CD8-positive, alpha-beta memory T cell (primary cell): ENCODE data around the gene CLIP4. TPM values are rescaled to one million over a fixed set of nuclear protein-coding genes. Genes with fewer than 3 reads are reported as not detected.

Source experiments
- CTCF ChIA-PET: fragments of 350-600 bp; sonication (Branson Sonifier 250); formaldehyde crosslinking; loops from one replicate; lab custom pipeline; 2021; ENCODE audit warnings: antibody characterized with exemption; lab: Charles Lee
- POLR2A ChIA-PET: fragments of 350-600 bp; sonication (Branson Sonifier 250); formaldehyde crosslinking; loops from one replicate; lab custom pipeline; 2021; ENCODE audit warnings: antibody characterized with exemption; lab: Charles Lee
- DNase-seq, 5 donors: peaks; one replicate each; pipeline versions ENCODE4 v3.0.0 to v3.0.0-alpha.2; 2020 to 2022; ENCODE audit warnings: mixed read lengths in 1 of 5
- H3K27ac ChIP-seq: one replicate; pipeline ENCODE4 v1.7.0; 2013; ENCODE audit warnings: low read depth, mild to moderate bottlenecking, low read length, moderate library complexity
- H3K27me3 ChIP-seq: 2 replicates; pipeline ENCODE4 v1.7.0; 2013; ENCODE audit warnings: low read length, mild to moderate bottlenecking; ENCODE audit not compliant: insufficient read depth, poor library complexity, severe bottlenecking
- H3K36me3 ChIP-seq: 2 replicates; pipeline ENCODE4 v1.7.0; 2013; ENCODE audit warnings: mild to moderate bottlenecking, low read length, moderate library complexity; ENCODE audit not compliant: insufficient read depth
- H3K4me1 ChIP-seq: 2 replicates; pipeline ENCODE4 v1.7.0; 2013; ENCODE audit warnings: mild to moderate bottlenecking, low read length, moderate library complexity; ENCODE audit not compliant: insufficient read depth
- H3K4me3 ChIP-seq: 2 replicates; pipeline ENCODE4 v1.7.0; 2013; ENCODE audit warnings: mild to moderate bottlenecking, low read length
- H3K9me3 ChIP-seq: 2 replicates; pipeline ENCODE4 v1.7.0; 2013; ENCODE audit warnings: mild to moderate bottlenecking, low read length
- H3K27ac Mint-ChIP-seq, 8 donors: one replicate each; pipeline ENCODE4 v1.8.0; 2020 to 2021; ENCODE audit warnings: mixed read lengths in 8 of 8, mild to moderate bottlenecking in 6 of 8, inconsistent platforms in 3 of 8, moderate library complexity in 3 of 8
- H3K27me3 Mint-ChIP-seq, 2 donors: one replicate each; pipeline ENCODE4 v1.8.0; 2020 to 2021; ENCODE audit warnings: mixed read lengths in 2 of 2, mild to moderate bottlenecking in 1 of 2, moderate library complexity in 1 of 2
- H3K36me3 Mint-ChIP-seq, 3 donors: one replicate each; pipeline ENCODE4 v1.8.0; 2020 to 2021; ENCODE audit warnings: mixed read lengths in 3 of 3, inconsistent platforms in 1 of 3, mild to moderate bottlenecking in 1 of 3
- H3K4me1 Mint-ChIP-seq, 3 donors: one replicate each; pipeline ENCODE4 v1.8.0; 2020 to 2021; ENCODE audit warnings: mixed read lengths in 3 of 3, inconsistent platforms in 1 of 3, mild to moderate bottlenecking in 1 of 3
- H3K4me3 Mint-ChIP-seq, 7 donors: one replicate each; pipeline ENCODE4 v1.8.0; 2020 to 2021; ENCODE audit warnings: mixed read lengths in 7 of 7, mild to moderate bottlenecking in 6 of 7, moderate library complexity in 4 of 7, inconsistent platforms in 2 of 7
- H3K9me3 Mint-ChIP-seq, 5 donors: one replicate each; pipeline ENCODE4 v1.8.0; 2020 to 2022; ENCODE audit warnings: mixed read lengths in 5 of 5, mild to moderate bottlenecking in 3 of 5, moderate library complexity in 2 of 5, inconsistent platforms in 1 of 5
- polyA plus RNA-seq: library from polyadenylated mRNA; unstranded; fragments of 300-500 nt; fragmentation: Illumina TruSeq; gene quantifications from one replicate; pipeline ENCODE4 v1.2.3, GENCODE V29; 2021
- total RNA-seq, 2 experiments: library from RNA; stranded (reverse); gene quantifications; one replicate each; pipeline ENCODE4 v1.2.3, GENCODE V29; 2021

CLIP4 gene
- total and polyA plus RNA-seq, 3 experiments from 2014 or later = 20.5 to 35.8 (median 22.3) TPM

GRCh38 chr2:29226375-29226774 lies 111.2 kb downstream of the CLIP4 start:
- no peak overlapping the region for H3K4me3 Mint-ChIP-seq
- Histone ChIP-seq H3K36me3 (no peaks in the 10 kb centered on the region), H3K4me1 (no peaks in the 10 kb centered on the region), H3K9me3 (no peaks in the 10 kb centered on the region), H3K27ac (no peak overlapping the region), H3K27me3 (no peaks in the 10 kb centered on the region), H3K4me3 (no peak overlapping the region)
- POLR2A ChIA-PET = no interaction called here
- no peaks in the 10 kb centered on the region for H3K36me3 Mint-ChIP-seq
- CTCF ChIA-PET = no interaction called here
- H3K27ac Mint-ChIP-seq = no peak overlapping the region
- H3K9me3 Mint-ChIP-seq = peaks cover 0 to 2% (median 0%) of the 10 kb centered on the region in 5 donors
- peaks cover 21 to 44% of the 10 kb centered on the region in 2 donors for H3K27me3 Mint-ChIP-seq
- DNase-seq = no peak
- H3K4me1 Mint-ChIP-seq = no peaks in the 10 kb centered on the region

GRCh38 chr2:29226808-29227207 lies 111.6 kb downstream of the CLIP4 start:
- H3K9me3 ChIP-seq = no peaks in the 10 kb centered on the region
- no peak overlapping the region for H3K4me3 ChIP-seq
- Mint-ChIP-seq H3K36me3 (no peaks in the 10 kb centered on the region), H3K4me1 (no peaks in the 10 kb centered on the region), H3K4me3 (no peak overlapping the region), H3K27me3 (peaks cover 18 to 48% of the 10 kb centered on the region in 2 donors), H3K27ac (no peak overlapping the region), H3K9me3 (peaks cover 0 to 2% (median 0%) of the 10 kb centered on the region in 5 donors)
- H3K27ac ChIP-seq = no peak overlapping the region
- ChIA-PET CTCF (no interaction called here), POLR2A (no interaction called here)
- H3K27me3 ChIP-seq = no peaks in the 10 kb centered on the region
- DNase-seq = no peak
- no peaks in the 10 kb centered on the region for H3K36me3 ChIP-seq
- no peaks in the 10 kb centered on the region for H3K4me1 ChIP-seq

- H3K27ac Mint-ChIP-seq = no peak overlapping the region
- no peak overlapping the region for H3K4me3 Mint-ChIP-seq
- Histone ChIP-seq H3K27me3 (no peaks in the 10 kb centered on the region), H3K4me1 (no peaks in the 10 kb centered on the region), H3K4me3 (no peak overlapping the region), H3K27ac (no peak overlapping the region), H3K9me3 (no peaks in the 10 kb centered on the region), H3K36me3 (no peaks in the 10 kb centered on the region)
- H3K27me3 Mint-ChIP-seq = peaks cover 19 to 48% of the 10 kb centered on the region in 2 donors
- ChIA-PET POLR2A (no interaction called here), CTCF (no interaction called here)
- H3K36me3 Mint-ChIP-seq = no peaks in the 10 kb centered on the region
- peaks cover 0 to 2% (median 0%) of the 10 kb centered on the region in 5 donors for H3K9me3 Mint-ChIP-seq
- no peak for DNase-seq
- no peaks in the 10 kb centered on the region for H3K4me1 Mint-ChIP-seq
Observed at GRCh38 chr2:29227935-29228675, 112.9 kb downstream of the CLIP4 start.

GRCh38 chr2:29228947-29229346 lies 113.7 kb downstream of the CLIP4 start:
- CTCF ChIA-PET = no interaction called here
- no peaks in the 10 kb centered on the region for H3K4me1 ChIP-seq
- POLR2A ChIA-PET = no interaction called here

GRCh38 chr2:29229640-29230039 lies 114.4 kb downstream of the CLIP4 start:
- Histone ChIP-seq H3K27ac (no peak overlapping the region), H3K27me3 (no peaks in the 10 kb centered on the region), H3K4me1 (no peaks in the 10 kb centered on the region), H3K36me3 (no peaks in the 10 kb centered on the region), H3K9me3 (no peaks in the 10 kb centered on the region), H3K4me3 (no peak overlapping the region)
- no peak overlapping the region for H3K27ac Mint-ChIP-seq
- no peaks in the 10 kb centered on the region for H3K36me3 Mint-ChIP-seq
- H3K4me1 Mint-ChIP-seq = no peaks in the 10 kb centered on the region
- CTCF ChIA-PET = no interaction called here
- no peak for DNase-seq
- H3K4me3 Mint-ChIP-seq = no peak overlapping the region
- peaks cover 19 to 44% of the 10 kb centered on the region in 2 donors for H3K27me3 Mint-ChIP-seq
- peaks cover 0 to 2% (median 0%) of the 10 kb centered on the region in 5 donors for H3K9me3 Mint-ChIP-seq
- POLR2A ChIA-PET = no interaction called here

More at GRCh38 chr2:29228947-29229346, 113.7 kb downstream of the CLIP4 start:
- Histone ChIP-seq H3K4me3 (no peak overlapping the region), H3K27me3 (no peaks in the 10 kb centered on the region), H3K9me3 (no peaks in the 10 kb centered on the region), H3K27ac (no peak overlapping the region), H3K36me3 (no peaks in the 10 kb centered on the region)
- Mint-ChIP-seq H3K9me3 (peaks cover 0 to 2% (median 0%) of the 10 kb centered on the region in 5 donors), H3K27ac (no peak overlapping the region), H3K36me3 (no peaks in the 10 kb centered on the region), H3K27me3 (peaks cover 19 to 48% of the 10 kb centered on the region in 2 donors), H3K4me3 (no peak overlapping the region), H3K4me1 (no peaks in the 10 kb centered on the region)
- DNase-seq = no peak

- no peak overlapping the region for H3K4me3 Mint-ChIP-seq
- no peaks in the 10 kb centered on the region for H3K4me1 Mint-ChIP-seq
- H3K27ac Mint-ChIP-seq = no peak overlapping the region
- Histone ChIP-seq H3K4me1 (no peaks in the 10 kb centered on the region), H3K27me3 (no peaks in the 10 kb centered on the region), H3K36me3 (no peaks in the 10 kb centered on the region), H3K4me3 (no peak overlapping the region), H3K9me3 (no peaks in the 10 kb centered on the region), H3K27ac (no peak overlapping the region)
- no peak for DNase-seq
- no peaks in the 10 kb centered on the region for H3K36me3 Mint-ChIP-seq
- CTCF ChIA-PET = no interaction called here
- no peaks in the 10 kb centered on the region for H3K9me3 Mint-ChIP-seq
- peaks cover 13 to 43% of the 10 kb centered on the region in 2 donors for H3K27me3 Mint-ChIP-seq
- POLR2A ChIA-PET = no interaction called here
Observed at GRCh38 chr2:29232041-29232440, 116.8 kb downstream of the CLIP4 start.

GRCh38 chr2:29233428-29233827 lies 118.2 kb downstream of the CLIP4 start:
- peaks cover 0 to 3% (median 0%) of the 10 kb centered on the region in 3 donors for H3K36me3 Mint-ChIP-seq
- no peak for DNase-seq
- Histone ChIP-seq H3K27me3 (no peaks in the 10 kb centered on the region), H3K4me3 (no peak overlapping the region), H3K27ac (no peak overlapping the region), H3K36me3 (no peaks in the 10 kb centered on the region), H3K9me3 (no peaks in the 10 kb centered on the region), H3K4me1 (no peaks in the 10 kb centered on the region)
- no peak overlapping the region for H3K27ac Mint-ChIP-seq
- H3K4me1 Mint-ChIP-seq = no peaks in the 10 kb centered on the region
- no peaks in the 10 kb centered on the region for H3K9me3 Mint-ChIP-seq
- H3K4me3 Mint-ChIP-seq = no peak overlapping the region
- ChIA-PET POLR2A (no interaction called here), CTCF (no interaction called here)
- peaks cover 13 to 40% of the 10 kb centered on the region in 2 donors for H3K27me3 Mint-ChIP-seq

- POLR2A ChIA-PET = interaction anchor here (0.7 kb wide), 1 partner anchor 18 kb away, joined by 3 read pairs; no protein-coding TSS in a partner anchor
- CTCF ChIA-PET = no interaction called here
- Mint-ChIP-seq H3K27ac (no peak overlapping the region), H3K4me3 (no peak overlapping the region), H3K9me3 (no peaks in the 10 kb centered on the region), H3K27me3 (peaks cover 8 to 40% of the 10 kb centered on the region in 2 donors), H3K36me3 (peaks cover 0 to 3% (median 0%) of the 10 kb centered on the region in 3 donors), H3K4me1 (no peaks in the 10 kb centered on the region)
- H3K27me3 ChIP-seq = no peaks in the 10 kb centered on the region
- no peaks in the 10 kb centered on the region for H3K4me1 ChIP-seq
- no peaks in the 10 kb centered on the region for H3K36me3 ChIP-seq
- H3K27ac ChIP-seq = no peak overlapping the region
- H3K9me3 ChIP-seq = no peaks in the 10 kb centered on the region
- H3K4me3 ChIP-seq = no peak overlapping the region
- DNase-seq = no peak
Observed at GRCh38 chr2:29235411-29235810, 120.2 kb downstream of the CLIP4 start.
